Endodermal cell (in vitro differentiated cells): ENCODE data around the gene PCNT. TPM values are rescaled to one million over a fixed set of nuclear protein-coding genes. Genes with fewer than 3 reads are reported as not detected.
"Not testable (repeated sequence)": the region's sequence is repeated elsewhere in the genome, so short reads cannot be mapped to it uniquely, and the experiment has no call there.

Source experiments
- DNase-seq: peaks from one replicate; pipeline ENCODE4 v3.0.0-alpha.2; 2017
- H3K27ac ChIP-seq: 2 replicates; pipeline ENCODE4 v1.5.1; 2013; ENCODE audit warnings: mild to moderate bottlenecking, low read depth, low read length, moderate library complexity
- H3K27me3 ChIP-seq: 2 replicates; pipeline ENCODE4 v1.6.1; 2013; ENCODE audit warnings: mild to moderate bottlenecking, low read length, moderate library complexity; ENCODE audit not compliant: insufficient read depth, control insufficient read depth, poor library complexity, severe bottlenecking
- H3K36me3 ChIP-seq: 2 replicates; pipeline ENCODE4 v1.7.0; 2013; ENCODE audit warnings: mild to moderate bottlenecking, low read length, moderate library complexity; ENCODE audit not compliant: control insufficient read depth, insufficient read depth
- H3K4me1 ChIP-seq: one replicate; pipeline ENCODE4 v1.7.0; 2013; ENCODE audit warnings: low read length; ENCODE audit not compliant: control insufficient read depth, insufficient read depth
- H3K4me3 ChIP-seq: 2 replicates; pipeline ENCODE4 v1.5.1; 2013; ENCODE audit warnings: mild to moderate bottlenecking, low read length, moderate library complexity
- H3K9ac ChIP-seq: 2 replicates; pipeline ENCODE4 v1.6.1; 2013; ENCODE audit warnings: mild to moderate bottlenecking, low read length, moderate library complexity; ENCODE audit not compliant: poor library complexity, severe bottlenecking; ENCODE audit errors: extremely low read depth
- H3K9me3 ChIP-seq: 2 replicates; pipeline ENCODE4 v1.6.1; 2013; ENCODE audit warnings: mild to moderate bottlenecking, low read length, moderate library complexity; ENCODE audit not compliant: control insufficient read depth
- H3K27ac Mint-ChIP-seq: 2 replicates; pipeline ENCODE4 v1.8.0; 2020; ENCODE audit warnings: mixed read lengths
- H3K27me3 Mint-ChIP-seq: 2 replicates; pipeline ENCODE4 v1.8.0; 2021; ENCODE audit warnings: mild to moderate bottlenecking, mixed read lengths; ENCODE audit not compliant: insufficient read depth
- H3K36me3 Mint-ChIP-seq: 2 replicates; pipeline ENCODE4 v1.8.0; 2020; ENCODE audit warnings: low read depth, mixed read lengths
- H3K4me1 Mint-ChIP-seq: 2 replicates; pipeline ENCODE4 v1.8.0; 2020; ENCODE audit warnings: mixed read lengths
- H3K4me3 Mint-ChIP-seq: 2 replicates; pipeline ENCODE4 v1.8.0; 2020; ENCODE audit warnings: mild to moderate bottlenecking, moderate library complexity, mixed read lengths
- H3K9me3 Mint-ChIP-seq: 2 replicates; pipeline ENCODE4 v1.8.0; 2020; ENCODE audit warnings: mild to moderate bottlenecking, mixed read lengths
- CTCF ChIP-seq: fragments of 200-600 bp; sonication (generic); conservative IDR thresholded peaks from 2 replicates; pipeline ENCODE4 v1.5.0; 2021; ENCODE audit warnings: antibody characterized with exemption, mild to moderate bottlenecking
- WGBS, 2 experiments: methylation state at CpG; one replicate each; pipeline versions ENCODE4 v1.1.5 to v1.1.7; 2013; ENCODE audit warnings: missing lambda C conversion rate in 2 of 2, mixed read lengths in 1 of 2; ENCODE audit not compliant: insufficient coverage in 1 of 2, insufficient read length in 1 of 2; 5-methylcytosine and 5-hydroxymethylcytosine counted together
- total RNA-seq, 2 donors: library from RNA; stranded (reverse); fragmentation: NEBNext Ultra II Directional in 1 of 2; extraction: Animal tissue kit (Norgen Biotek cat#: 25700) in 1 of 2; gene quantifications; 2 replicates in 1 of 2; 3 replicates in 1 of 2; pipeline ENCODE4 v1.2.1, GENCODE V29; 2021

The PCNT gene
- total RNA-seq, 2 donors from 2014 or later = 40.1 to 40.7 TPM

- Mint-ChIP-seq H3K36me3 (peaks cover 57% of the 10 kb centered on the region), H3K27me3 (no peaks in the 10 kb centered on the region), H3K4me1 (peaks cover 2% of the 10 kb centered on the region), H3K27ac (no peak overlapping the region), H3K4me3 (no peak overlapping the region), H3K9me3 (no peaks in the 10 kb centered on the region)
- Histone ChIP-seq H3K4me1 (no peaks in the 10 kb centered on the region), H3K9me3 (no peaks in the 10 kb centered on the region), H3K4me3 (no peak overlapping the region), H3K27me3 (no peaks in the 10 kb centered on the region), H3K9ac (no peak overlapping the region), H3K27ac (no peak overlapping the region), H3K36me3 (peaks cover 64% of the 10 kb centered on the region)
- peak; percentile 43 for TF ChIP-seq CTCF
- 90 to 96% methylated on average over 14 to 15 of the region's 15 CpGs for WGBS, 2 experiments
- DNase-seq = no peak
Measured at GRCh38 chr21:46402421-46402820, 78.5 kb downstream of the PCNT start.

GRCh38 chr21:46403234-46403811 lies 79.4 kb downstream of the PCNT start:
- not testable (repeated sequence) for H3K4me3 Mint-ChIP-seq, H3K9ac ChIP-seq, H3K4me1 Mint-ChIP-seq

GRCh38 chr21:46404306-46404705 lies 80.3 kb downstream of the PCNT start:
- 95 to 100% methylated on average over 7 to 14 of the region's 14 CpGs for WGBS, 2 experiments

More at GRCh38 chr21:46403234-46403811, 79.4 kb downstream of the PCNT start:
- 92 to 98% methylated on average over 20 to 47 of the region's 47 CpGs for WGBS, 2 experiments
- not testable (repeated sequence) for H3K27me3 Mint-ChIP-seq, H3K27ac Mint-ChIP-seq, H3K27me3 ChIP-seq, H3K9me3 Mint-ChIP-seq, H3K4me3 ChIP-seq, DNase-seq, H3K27ac ChIP-seq, H3K9me3 ChIP-seq, H3K4me1 ChIP-seq
- H3K36me3 ChIP-seq = peaks cover 59% of the 10 kb centered on the region
- peaks cover 55% of the 10 kb centered on the region for H3K36me3 Mint-ChIP-seq

More at GRCh38 chr21:46404306-46404705, 80.3 kb downstream of the PCNT start:
- Histone ChIP-seq H3K9ac (no peak overlapping the region), H3K36me3 (peaks cover 60% of the 10 kb centered on the region), H3K4me3 (no peak overlapping the region), H3K4me1 (no peaks in the 10 kb centered on the region), H3K9me3 (no peaks in the 10 kb centered on the region), H3K27me3 (no peaks in the 10 kb centered on the region), H3K27ac (no peak overlapping the region)
- peaks cover 2% of the 10 kb centered on the region for H3K4me1 Mint-ChIP-seq
- no peak overlapping the region for H3K4me3 Mint-ChIP-seq
- no peak for DNase-seq
- H3K36me3 Mint-ChIP-seq = peaks cover 54% of the 10 kb centered on the region
- no peaks in the 10 kb centered on the region for H3K27me3 Mint-ChIP-seq
- no peak overlapping the region for H3K27ac Mint-ChIP-seq
- H3K9me3 Mint-ChIP-seq = no peaks in the 10 kb centered on the region
- TF ChIP-seq CTCF = no peak
